GM18511 (cell line): ENCODE measurements around the gene MYD88.

ENCODE experiments used
- ATAC-seq: cut with Tn5 transposase; IDR thresholded peaks from one replicate; pipeline ENCODE4 v1.9.1; 2021; ENCODE audit warnings: mild to moderate bottlenecking, moderate library complexity; ENCODE audit not compliant: unreplicated experiment

Gene MYD88

GRCh38 chr3:38111696-38112377 is 26.6 kb upstream of the MYD88 start:
- no peak for ATAC-seq

GRCh38 chr3:38112378-38112761 is 26.1 kb upstream of the MYD88 start:
- no peak for ATAC-seq

DNA sequence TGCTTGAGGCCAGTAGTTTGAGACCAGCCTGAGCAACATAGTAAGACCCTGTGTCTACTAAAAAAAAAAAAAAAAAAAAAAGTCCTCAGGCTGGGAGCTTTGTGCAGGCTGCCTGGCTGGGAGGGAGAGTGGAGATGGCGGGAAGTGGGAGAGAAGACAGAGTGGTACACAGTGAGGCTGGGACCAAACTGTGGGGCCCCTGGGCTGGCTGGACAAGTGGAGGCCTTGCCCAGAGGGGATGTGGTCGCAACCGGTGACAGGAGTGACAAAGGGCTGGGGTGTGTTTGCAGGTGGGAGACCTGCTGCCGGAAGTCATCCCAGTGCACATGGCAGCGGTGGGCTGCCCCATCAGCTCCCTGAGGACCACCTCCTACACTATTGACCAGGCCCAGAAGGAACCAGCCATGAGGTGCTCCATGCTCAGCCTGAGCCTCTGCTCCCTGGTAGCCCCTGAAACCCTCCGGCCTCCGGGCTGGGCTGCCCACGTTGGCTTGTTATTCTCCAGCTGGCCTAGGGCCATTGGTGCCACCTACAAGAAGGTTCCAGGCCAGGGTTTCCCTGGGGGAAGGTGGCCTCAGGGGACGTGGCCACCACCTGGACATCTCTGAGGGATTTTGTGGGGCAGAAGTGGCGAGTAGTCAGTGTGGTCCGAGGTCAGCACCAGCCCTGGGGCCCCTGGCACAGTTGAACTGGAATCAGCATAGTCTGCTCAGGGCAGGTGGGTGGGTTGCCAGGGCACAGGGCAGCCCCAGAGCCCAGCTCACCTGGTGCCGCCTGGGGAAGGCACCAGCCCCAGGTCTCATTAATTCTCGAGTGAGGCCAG is 24.2 kb upstream of the MYD88 start:
- ATAC-seq = no peak

GRCh38 chr3:38114875-38115644 is 23.4 kb upstream of the MYD88 start:
- ATAC-seq = no peak

DNA sequence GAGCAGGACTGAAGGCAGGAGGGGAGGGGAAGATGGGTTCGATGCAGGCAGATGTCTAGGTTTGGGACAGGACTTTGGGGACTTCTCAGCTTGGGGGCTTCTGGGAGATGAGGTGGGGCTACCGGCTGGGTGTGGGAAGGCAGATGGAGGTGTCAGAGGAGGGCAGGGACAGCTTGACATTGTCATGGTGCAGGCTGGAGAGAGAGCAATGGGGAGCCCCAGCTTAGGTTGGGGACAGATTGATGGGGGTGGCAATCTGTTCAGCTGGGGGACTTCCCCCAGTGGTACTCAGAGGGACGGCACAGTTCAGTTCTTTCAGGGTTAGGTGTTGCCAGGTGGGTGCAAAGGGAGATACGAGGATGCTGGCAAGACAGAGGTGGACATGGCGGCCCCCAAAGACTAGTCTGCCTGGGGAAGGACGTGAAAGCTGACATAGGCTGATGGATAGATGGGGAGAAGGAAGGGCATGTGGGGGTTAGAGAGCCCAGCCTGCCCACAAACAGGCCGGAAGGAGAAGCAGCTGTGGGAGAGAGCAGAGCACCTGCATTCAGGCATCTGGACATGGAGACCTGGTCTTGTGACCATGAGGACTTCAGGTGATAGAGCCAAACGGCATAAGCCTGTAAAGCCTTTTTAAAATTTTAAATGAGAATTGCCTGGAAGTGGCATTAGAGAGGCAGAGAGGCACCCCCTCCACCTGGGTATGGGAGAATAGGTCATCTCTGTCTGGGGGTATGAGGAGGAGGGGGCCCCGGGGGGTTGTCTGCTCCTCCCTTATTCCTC is 22.6 kb upstream of the MYD88 start:
- no peak for ATAC-seq

- no peak for ATAC-seq
Measured at GRCh38 chr3:38116471-38117162, 21.8 kb upstream of the MYD88 start.

GRCh38 chr3:38117163-38117716 is 21.2 kb upstream of the MYD88 start:
- no peak for ATAC-seq

GRCh38 chr3:38117748-38118420 is 20.6 kb upstream of the MYD88 start:
- peak; percentile 79 for ATAC-seq

DNA sequence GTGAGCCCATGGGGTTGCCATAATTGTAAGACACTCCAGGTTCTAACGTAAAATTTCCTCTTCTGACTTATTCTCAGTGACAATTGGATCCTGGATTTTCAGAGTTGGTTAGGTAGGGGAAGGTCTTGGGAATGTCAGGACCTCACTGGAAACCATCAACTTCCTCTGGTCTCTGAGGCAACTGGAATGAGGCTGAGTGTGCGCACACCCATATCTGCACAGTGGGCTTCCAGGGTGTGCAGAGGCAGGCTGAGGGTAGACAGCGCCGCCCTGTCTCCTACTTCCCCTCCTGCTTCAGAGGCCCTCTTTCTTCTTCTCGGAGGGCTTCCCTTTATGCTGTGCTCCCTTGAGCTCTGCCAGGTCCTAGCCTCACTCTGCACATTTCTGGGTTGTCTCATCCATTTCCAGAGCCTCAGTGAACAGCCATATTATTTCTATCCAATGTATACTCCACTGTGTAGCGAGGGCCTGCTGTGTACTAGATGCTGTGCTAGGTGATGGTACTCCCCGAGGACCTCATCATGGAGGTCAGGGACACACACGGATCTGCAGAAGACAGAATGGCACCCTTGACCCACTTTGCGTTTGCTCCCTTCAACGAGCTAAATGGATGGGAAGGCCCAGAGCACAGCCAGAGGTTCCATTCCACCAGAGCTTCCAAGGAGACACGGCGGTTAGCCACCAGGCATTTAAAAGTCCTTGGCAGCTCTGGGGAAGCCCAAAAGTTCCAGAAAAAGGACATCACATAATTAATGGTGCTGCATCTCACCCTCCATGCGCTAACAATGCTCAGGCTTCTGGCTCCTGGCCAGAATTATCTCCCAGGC is 19.8 kb upstream of the MYD88 start:
- ATAC-seq = no peak

DNA sequence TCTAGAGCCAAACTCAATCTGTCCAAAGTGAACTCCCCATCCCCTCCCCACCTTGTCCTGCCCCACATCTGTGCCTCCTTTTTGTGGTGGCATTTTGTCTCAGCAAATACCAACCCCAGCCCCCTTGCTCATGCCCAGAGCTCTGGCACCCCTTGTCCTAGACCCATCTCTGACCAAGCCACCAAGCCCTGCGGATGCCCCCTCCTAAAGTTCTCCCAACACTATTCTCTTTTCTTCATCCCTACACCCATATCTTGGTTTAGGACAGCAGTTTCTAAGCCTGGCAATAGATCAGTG is 19.3 kb upstream of the MYD88 start:
- ATAC-seq = no peak

DNA sequence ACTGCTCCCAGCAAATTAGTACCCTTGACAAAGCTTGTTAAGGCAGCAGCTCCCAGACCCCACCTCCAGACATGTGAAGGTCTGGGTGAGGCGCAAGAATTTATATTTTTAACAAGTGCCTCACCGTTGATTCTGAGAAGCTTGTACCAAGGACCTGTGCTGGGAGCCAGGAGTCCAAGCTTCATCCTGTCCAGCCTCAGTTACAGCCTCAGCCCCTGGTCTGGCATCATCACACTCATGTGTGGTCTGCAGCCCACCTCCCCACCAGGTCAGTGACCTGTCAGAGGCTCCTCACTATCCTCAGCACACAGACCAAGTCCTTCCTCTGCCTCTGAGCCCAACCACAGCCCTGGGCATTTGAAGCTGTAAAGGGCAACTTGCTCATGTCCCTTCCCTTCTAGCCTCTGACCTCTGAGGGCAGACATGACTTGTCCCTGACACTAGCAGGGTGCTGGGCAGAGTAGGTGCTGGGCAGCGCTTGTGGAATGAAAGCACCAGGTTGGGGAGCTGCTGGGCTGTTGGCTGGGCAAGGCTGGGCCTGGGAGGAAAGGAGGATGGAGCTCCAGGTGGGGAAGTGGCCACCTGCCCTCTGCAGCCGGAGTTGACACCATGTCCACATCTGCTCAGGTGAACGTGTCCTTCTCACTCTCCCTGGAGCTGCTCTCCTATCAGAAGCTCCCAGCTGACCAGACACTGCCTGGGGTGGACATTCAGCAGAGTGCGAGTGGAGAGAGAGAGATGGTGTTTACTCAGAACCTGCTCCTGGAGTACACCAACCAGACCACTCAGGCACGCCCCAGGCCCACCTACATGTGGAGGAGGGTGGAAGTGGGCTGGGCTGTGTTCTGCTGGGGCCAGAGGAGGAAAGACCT is 18.4 kb upstream of the MYD88 start:
- ATAC-seq = no peak

GRCh38 chr3:38120693-38121450 is 17.6 kb upstream of the MYD88 start:
- ATAC-seq = no peak

DNA sequence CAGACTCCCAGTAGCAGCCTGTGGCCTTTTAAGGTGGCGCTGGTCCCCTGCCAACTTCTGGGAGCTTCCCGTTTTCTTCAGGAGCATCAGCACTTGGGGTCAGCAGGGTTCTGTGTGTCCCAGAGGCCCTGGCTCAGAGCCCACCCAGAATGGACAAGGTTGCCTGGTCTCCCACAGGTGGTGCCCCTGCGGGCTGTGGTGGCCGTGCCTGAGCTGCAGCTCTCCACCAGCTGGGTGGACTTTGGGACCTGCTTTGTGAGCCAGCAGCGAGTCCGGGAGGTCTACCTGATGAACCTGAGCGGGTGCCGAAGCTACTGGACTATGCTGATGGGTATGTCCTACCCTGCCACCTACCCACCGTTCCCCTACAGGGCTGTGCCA is 17.0 kb upstream of the MYD88 start:
- no peak for ATAC-seq

DNA sequence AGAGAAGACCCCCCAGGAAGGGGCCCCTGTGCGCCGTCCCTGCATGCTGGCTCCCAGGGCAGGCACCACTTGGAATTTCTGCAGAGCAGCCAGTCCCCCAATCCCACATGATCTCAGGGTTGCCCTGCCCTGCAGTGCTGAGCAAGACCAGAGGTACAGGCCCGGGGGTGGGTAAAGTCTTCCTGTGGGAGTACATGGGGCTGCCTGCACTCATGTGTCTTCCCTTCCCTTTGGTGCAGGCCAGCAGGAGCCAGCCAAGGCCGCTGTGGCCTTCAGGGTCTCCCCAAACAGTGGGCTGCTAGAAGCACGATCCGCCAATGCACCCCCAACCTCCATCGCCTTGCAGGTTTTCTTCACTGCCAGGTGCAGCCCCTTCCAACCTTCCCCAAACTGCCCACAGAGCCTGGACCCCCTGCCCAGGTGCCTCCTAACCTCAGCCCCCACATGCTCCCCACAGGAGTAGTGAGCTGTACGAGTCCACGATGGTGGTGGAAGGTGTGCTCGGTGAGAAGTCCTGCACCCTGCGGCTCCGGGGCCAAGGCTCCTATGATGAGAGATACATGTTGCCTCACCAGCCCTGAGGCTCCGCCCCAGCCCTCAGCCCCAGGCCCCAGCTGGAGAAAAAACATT is 16.5 kb upstream of the MYD88 start:
- ATAC-seq = no peak

DNA sequence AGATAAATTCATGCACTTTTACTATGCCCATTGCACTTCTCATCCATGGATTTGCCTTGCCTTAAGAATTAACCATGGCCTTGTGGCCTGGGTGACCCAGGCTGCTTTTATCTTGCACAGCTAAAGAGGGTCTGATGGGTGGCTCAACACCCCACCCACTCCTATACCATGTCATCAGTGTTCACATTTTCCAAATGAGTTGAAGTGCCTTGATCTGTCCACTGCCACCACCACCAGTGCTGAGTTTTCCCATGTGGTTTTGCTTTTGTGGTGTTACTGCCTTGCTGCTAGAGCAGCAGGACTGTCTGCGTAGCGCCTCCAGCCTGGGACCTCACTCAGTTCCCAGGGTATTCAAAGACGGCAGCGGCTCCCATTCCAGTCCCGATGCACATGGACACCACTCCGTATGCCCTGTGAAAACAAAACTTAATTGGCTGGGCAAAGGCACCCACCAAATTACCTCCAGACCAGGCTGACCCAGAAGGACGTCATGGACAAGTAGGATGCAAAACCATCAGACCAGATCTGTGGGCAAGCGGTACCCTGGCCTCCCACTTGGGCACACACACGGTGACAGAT is 15.7 kb upstream of the MYD88 start:
- no peak for ATAC-seq

- no peak for ATAC-seq
Measured at GRCh38 chr3:38124324-38125122, 13.9 kb upstream of the MYD88 start.
